ENCODE measurements around the gene CELSR2.

- no peak for TF ChIP-seq CTCF (IDR thresholded peaks at IDR 0.05; ENCODE audit: low read depth, low read length, poor library complexity, severe bottlenecking)
- TF ChIP-seq EZH2phosphoT487 (IDR thresholded peaks at IDR 0.05; ENCODE audit: borderline replicate concordance, low read length), result no peak
Measured at GRCh38 chr1:109296782-109297181, 47.4 kb downstream of the CELSR2 start.
